ENCODE data around the gene YOD1. TPM values are rescaled to one million over a fixed set of nuclear protein-coding genes. Genes with fewer than 3 reads are reported as not detected.

YOD1 gene
- total and polyA plus RNA-seq, 2 of the 13 experiments (the other 11 are each of a cell fraction or from before 2014, with no cell fraction given) = 3.4 to 9.1 TPM

GRCh38 chr1:207050480-207051190 lies 373 bp downstream of the YOD1 start (continued):
- TF ChIP-seq CREM (IDR thresholded peaks at IDR 0.05) (no peak), CREM (CRISPR knock-in tag; IDR thresholded peaks at IDR 0.05) (no peak), BRD4 (CRISPR knock-in tag; IDR thresholded peaks at IDR 0.05) (peak; percentile 67; the same call in 1 of the 2 replicates), TBP (CRISPR knock-in tag; IDR thresholded peaks at IDR 0.05) (no peak), UBTF (CRISPR knock-in tag; IDR thresholded peaks at IDR 0.05) (peak; percentile 81), FOSL1 (CRISPR knock-in tag; IDR thresholded peaks at IDR 0.05; ENCODE audit: borderline replicate concordance) (peak; percentile 3; the same call in 1 of the 2 replicates), ZNF607 (CRISPR knock-in tag; IDR thresholded peaks at IDR 0.05; ENCODE audit: borderline replicate concordance) (peak; percentile 34; the same call in 1 of the 2 replicates), GATAD1 (CRISPR knock-in tag; IDR thresholded peaks at IDR 0.05) (peak; percentile 78), NFIB (CRISPR knock-in tag; IDR thresholded peaks at IDR 0.05; ENCODE audit: borderline replicate concordance) (no peak), CENPT (CRISPR knock-in tag; IDR thresholded peaks at IDR 0.05; ENCODE audit: low read depth) (no peak), ZNF549 (CRISPR knock-in tag; IDR thresholded peaks at IDR 0.05) (no peak), RARA (CRISPR knock-in tag; IDR thresholded peaks at IDR 0.05) (no peak), REPIN1 (CRISPR knock-in tag; IDR thresholded peaks at IDR 0.05; ENCODE audit: borderline replicate concordance, low read depth) (peak; percentile 69), ZNF792 (CRISPR knock-in tag; IDR thresholded peaks at IDR 0.05) (no peak), ATF7 (IDR thresholded peaks at IDR 0.05) (no peak), ATF7 (CRISPR knock-in tag; IDR thresholded peaks at IDR 0.05) (no peak), HMG20B (CRISPR knock-in tag; conservative IDR thresholded peaks at IDR 0.05) (no peak), ZNF674 (CRISPR knock-in tag; IDR thresholded peaks at IDR 0.05; ENCODE audit: low read depth) (no peak), ZFAT (CRISPR knock-in tag; conservative IDR thresholded peaks at IDR 0.05) (no peak), HINFP (CRISPR knock-in tag; IDR thresholded peaks at IDR 0.05; ENCODE audit: low read depth) (no peak; the same call in 1 of the 2 replicates), ZMYM4 (CRISPR knock-in tag; IDR thresholded peaks at IDR 0.05) (peak; percentile 95), EEA1 (CRISPR knock-in tag; IDR thresholded peaks at IDR 0.05; ENCODE audit: borderline replicate concordance) (0 out of 2 replicates have a peak, but pooled peaks have one; percentile 61), E2F1 (CRISPR knock-in tag; IDR thresholded peaks at IDR 0.05) (no peak), PREB (CRISPR knock-in tag; IDR thresholded peaks at IDR 0.05) (no peak), JUND (CRISPR knock-in tag; IDR thresholded peaks at IDR 0.05) (no peak), SCMH1 (CRISPR knock-in tag; IDR thresholded peaks at IDR 0.05; ENCODE audit: borderline replicate concordance) (no peak)
